GM21360 (cell line): ENCODE data around the gene ANXA2.

Source experiments
- ATAC-seq: cut with Tn5 transposase; IDR thresholded peaks from one replicate; pipeline ENCODE4 v1.9.1; 2021; ENCODE audit warnings: mild to moderate bottlenecking, moderate library complexity; ENCODE audit not compliant: unreplicated experiment

Gene ANXA2

DNA sequence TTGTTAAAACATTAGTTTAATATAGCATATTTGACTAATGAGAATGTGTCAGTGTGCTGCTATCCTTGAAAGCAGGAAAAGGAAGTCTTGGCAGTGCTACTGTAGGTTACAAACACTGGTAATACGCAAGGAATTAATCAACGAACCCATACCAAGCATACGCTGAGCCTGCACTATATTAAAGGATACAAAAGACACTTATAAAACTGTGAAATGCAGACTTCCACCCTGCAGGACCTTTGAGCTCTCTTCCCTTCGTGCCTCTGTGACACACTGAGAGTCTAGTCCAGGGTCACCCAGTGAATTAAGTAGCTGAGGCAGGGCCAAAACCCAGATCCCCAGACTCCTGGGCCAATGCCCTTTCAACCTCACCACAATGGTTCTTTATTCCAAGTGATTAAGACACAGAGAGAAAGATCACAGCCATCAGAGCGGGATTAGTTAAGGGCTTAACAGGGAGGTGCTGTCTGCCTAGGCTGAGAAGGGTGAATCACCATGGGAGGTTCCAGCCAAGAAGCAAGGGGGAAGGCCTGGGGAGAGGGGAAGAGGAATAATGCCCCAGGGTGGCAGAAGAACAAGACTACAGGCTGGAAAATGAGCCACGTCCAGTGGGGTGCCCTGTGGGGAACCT, 6.8 kb downstream of the ANXA2 start:
- ATAC-seq, result no peak

GRCh38 chr15:60390231-60390630, 7.6 kb downstream of the ANXA2 start:
- no peak for ATAC-seq

GRCh38 chr15:60389261-60390077, 8.3 kb downstream of the ANXA2 start:
- ATAC-seq, result peak; percentile 59

DNA sequence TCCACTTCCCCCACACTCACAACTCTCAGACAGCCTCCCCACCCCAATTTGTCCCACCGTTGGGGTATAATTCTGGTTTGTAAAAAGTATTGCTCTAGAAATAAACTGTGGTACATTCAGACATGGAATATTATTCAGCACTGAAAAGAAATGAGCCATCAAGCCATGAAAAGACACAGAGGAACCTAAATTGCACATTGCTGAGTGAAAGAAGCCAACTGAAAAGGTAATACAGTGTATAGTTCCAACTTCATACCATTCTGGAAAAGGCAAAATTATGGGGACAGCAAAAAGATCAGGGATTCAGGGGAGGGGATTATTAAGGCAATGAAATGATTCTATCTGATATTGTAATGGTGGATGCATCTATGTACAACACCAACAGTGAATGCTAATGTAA, 10.5 kb downstream of the ANXA2 start:
- ATAC-seq, result no peak

- no peak for ATAC-seq
These were observed 11.2 kb downstream of the ANXA2 start for GRCh38 chr15:60386615-60387014.

- no peak for ATAC-seq
These were observed 11.9 kb downstream of the ANXA2 start for GRCh38 chr15:60385620-60386552.

DNA sequence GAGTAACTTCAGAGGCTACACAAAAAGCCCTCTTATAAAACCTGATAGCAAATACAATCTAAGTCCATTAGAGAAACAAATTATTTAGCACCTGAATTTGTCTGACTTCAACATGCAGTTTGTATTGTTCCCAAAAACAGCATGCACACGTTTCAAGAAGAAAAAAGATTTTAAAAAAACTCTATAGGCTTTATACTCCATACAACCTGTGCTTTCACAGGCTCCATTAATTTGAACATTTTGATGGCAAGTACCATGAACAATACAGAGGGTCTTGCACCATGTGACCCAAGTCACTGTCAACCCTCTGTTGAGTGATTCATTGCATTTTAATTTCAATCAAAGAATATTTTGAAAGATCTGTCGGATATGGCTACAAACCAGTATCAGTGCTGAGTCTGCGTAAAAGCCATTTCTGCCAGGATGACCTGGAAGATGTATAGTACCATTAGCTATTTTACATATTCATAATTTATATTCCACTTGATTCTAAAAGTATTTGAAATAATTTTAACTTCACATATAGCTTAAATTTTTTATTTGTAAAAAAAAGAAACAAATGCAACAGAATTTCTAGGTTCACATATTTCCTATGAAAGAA, 13.2 kb downstream of the ANXA2 start:
- ATAC-seq, result no peak

DNA sequence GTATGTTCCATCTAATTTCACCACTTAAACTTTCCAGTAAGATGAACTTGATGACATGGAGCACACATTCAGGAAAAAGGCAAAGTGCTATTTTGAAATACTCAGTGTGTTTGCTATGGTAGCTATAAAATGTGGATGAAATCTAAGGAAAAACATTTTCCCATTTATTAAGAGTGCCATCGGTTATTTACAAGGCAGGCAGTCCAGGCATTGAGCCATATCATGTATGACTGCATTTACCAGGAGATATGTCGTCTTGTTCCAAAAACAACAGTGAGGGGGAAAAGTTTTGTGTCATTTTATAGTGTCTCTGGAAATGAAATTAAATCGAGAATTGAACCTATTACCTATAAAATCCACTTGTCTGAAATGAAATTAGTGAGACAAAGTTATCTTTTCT, 13.7 kb downstream of the ANXA2 start:
- no peak for ATAC-seq

DNA sequence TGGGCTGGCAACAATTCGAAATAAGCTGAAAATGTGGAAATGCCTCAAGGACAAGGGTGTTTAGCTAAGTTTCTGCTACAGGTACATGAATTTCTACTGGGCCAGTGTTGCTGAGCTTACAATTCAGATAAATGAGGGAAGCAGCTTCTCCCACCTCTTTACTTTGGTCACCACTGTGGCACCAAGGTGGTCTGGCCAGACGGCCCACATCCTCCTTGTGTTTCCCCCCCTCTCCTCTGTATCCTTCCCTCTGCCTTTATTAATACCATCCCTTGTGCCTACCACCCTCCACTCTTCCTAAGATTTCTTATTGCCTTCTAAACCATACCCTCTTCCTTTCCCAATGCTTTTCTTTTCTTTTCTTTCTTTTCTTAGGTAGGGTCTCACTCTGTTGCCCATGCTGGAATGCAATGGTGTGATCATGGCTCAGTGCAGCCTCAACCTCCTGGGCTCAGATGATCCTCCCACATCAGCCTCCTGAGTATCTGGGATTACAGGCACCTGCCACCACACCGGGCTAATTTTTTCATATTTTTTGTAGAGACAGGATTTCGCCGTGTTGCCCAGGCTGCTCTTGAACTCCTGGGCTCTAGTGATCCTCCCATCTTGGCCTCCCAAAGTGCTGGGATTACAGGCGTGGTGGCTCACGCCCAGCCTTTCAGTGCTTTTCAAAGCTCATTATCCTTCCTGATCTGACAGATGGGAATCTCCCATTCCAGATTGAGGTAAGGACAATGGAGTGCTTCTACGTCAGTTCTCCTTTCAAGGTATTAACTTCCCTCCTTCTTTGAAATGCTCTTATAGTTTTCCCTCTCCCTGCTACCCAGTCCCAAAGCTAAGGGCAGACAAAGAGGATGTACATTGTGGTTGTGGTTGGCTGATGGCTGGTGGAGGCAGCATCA, 14.8 kb downstream of the ANXA2 start:
- ATAC-seq, result no peak

DNA sequence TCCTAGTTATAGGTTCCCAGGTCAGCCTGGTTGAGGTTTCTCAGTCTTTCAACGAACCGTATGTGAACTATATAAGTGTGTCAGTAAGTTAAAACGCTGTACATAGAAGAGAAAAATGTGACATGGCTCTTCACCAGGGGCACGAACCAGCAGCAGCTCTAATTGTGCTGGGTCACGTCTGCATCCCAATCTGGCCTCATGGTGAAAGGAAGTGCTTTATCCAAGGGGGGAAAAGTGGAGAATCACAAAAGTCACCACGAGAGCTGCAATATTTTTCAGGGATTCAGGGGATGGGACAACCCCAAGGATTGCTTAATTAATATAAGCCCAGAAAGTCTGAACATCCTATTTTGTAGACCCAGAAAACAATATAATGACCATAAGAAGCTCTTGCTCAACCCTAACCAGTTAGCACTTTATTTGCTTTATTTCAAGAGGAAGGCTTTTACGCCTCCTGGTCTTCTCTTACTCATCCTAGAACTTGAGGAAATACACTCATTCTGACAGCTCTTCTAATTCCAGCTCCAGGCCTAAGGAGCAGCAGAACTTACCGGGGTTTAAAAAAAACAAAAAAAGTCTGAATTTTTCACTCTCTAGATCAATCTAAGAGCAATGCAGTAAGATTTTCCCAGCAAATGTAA, 16.5 kb downstream of the ANXA2 start:
- no peak for ATAC-seq

GRCh38 chr15:60379525-60380274, 18.1 kb downstream of the ANXA2 start:
- ATAC-seq, result no peak

DNA sequence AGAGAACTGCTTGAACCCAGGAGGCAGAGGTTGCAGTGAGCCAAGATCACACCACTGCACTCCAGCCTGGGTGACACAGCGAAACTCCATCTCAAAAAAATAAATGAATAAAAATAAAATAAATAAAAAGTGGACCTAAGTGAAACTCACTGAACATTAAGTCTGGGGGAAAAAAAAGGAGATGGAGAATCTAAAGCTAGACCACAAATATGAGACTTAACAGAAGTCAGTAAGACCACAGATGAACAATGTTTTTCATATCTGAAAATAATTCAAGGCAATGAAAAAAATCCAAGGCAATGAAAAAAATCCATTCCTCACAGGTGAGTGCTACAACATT, 18.6 kb downstream of the ANXA2 start:
- no peak for ATAC-seq

DNA sequence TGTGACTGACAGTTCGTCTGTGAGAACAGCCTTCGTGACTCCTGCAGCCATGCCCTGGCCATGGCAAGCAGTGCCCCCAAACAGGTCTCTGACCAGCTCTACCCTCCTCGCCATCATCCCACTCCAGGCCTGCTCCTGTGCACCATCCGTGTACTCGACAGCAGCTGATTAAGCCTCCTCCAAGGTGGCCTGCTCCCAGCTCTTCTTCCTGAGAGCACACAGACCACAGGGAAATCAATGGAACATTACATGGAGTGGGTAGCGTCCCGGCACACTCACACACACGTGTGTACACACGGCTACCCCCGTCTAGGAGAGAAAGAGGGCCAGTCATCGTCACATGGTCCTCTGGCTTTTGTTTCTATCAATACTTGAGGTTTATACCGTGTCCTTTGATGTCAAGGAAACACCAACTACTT, 21.1 kb downstream of the ANXA2 start:
- no peak for ATAC-seq

DNA sequence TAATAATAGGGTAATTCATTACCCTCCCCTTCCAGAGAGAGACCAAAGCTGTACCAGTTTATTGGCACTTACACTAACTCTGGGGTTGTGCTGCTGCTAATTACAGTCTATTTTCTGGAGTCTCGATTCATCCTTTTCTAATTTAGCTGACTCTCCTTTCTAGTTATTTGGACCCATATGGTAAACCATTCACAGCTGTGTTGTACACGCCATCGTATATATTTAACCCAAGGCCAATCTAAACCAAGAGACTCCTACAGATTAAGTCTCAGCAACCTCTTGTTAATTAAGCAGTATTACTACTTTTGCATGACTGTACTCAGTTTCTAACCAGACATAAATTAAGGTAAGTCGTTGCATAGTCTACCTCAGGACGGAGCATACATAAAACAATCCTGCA, 22.5 kb downstream of the ANXA2 start:
- ATAC-seq, result no peak

DNA sequence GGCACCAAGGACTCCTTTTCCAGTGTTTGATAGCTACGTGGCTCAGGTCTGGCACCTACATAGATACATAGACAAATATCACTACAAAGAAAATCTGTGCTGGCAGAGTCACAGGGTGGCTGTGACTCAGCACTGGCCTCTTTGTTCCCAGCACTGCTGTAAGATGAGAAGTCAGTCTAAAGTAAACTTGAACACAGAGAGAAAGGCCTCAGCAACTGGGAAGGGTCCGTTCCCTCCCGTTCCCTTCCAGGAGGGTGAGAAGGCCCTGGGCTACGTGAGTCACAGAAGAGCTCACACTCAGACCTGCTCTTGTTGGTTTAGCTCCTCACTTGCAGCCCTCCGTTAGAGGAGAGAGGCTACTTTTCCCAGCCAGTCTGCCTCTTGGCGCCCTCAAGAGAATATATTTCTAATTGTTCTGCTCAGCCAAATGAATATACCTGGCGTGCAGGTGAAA, 23.1 kb downstream of the ANXA2 start:
- no peak for ATAC-seq

DNA sequence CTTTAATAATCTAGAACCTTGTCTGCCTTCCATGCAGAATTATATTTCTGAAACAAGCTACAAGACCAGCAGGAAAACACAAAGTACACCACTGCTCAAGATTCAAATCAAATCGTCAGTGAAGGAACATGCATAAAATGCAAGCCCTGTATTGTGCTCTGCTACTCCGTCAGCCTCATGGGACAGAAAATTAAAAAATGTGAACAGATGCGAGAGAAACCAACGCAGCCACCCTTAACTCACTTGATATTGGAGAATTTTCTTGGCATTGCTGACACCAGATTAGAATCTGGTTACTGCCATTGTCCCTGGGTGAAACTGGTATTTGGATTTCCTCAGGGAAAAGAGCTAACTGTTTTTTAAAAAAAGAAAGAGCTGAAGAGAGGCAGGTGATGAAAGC, 23.6 kb downstream of the ANXA2 start:
- ATAC-seq, result no peak

DNA sequence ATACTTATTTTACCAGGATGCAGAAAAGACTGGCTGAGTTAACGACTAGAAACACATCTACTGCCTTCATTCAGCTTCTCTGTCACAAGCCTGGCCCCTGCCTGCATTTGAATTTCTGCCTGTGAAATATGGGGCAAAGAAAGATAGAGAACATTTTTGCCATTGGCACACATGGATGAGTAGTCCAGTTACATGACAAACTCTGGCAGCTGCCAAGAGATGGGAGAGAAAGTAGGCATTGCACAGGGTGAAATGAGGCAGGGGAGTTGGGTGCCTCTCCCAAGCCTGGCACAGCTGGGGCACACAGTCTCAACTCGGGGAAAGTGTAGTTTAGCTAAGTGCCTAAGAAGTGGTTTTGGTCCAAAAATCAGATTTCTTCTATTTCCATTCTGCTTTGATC, 24.0 kb downstream of the ANXA2 start:
- ATAC-seq, result no peak

DNA sequence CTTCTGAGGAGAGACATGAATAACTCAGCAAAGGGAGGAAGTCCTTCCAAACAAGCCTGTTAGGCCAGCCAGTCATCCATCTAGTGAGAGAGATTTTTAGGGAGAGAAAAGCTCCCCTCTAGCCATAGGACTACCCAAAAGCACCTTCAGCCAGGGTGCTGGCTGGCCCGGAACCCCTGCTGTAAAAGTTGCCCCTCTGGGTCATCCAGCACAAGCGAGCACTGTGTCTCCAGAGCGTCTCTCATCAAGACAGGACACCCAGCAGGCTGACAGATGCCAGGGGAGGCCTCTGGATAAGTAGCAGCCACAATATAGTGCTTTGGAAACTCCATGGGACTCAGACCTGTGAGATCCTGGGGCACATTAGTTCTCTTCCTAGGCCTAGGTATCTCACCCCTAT, 24.5 kb downstream of the ANXA2 start:
- ATAC-seq, result no peak

DNA sequence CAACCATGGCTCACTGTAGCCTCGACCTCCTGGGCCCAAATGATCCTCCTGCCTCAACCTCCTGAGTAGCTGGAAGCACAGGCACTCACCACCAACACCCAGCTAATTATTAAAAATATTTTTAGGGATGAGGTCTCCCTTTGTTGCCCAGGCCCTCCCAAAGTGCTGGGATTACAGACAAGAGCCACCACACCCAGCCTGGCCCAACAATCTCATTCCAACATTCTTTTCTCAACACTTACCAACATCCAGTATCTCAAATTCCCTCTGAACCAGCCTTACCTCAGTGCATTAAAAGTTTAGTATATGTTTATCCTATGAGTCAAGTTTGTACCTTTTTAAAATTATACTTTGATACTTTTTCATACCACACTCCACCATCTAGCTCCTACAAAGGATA, 25.0 kb downstream of the ANXA2 start:
- no peak for ATAC-seq
